K562 (cell line): ENCODE measurements around the gene BGN. TPM values are rescaled to one million over a fixed set of nuclear protein-coding genes. Genes with fewer than 3 reads are reported as not detected.

ENCODE experiments used
- CCAR2 ChIP-seq: fragments of 200-400 bp; formaldehyde crosslinking; IDR thresholded peaks from 2 replicates; pipeline ENCODE4 v1.6.1; 2017; ENCODE audit warnings: mild to moderate bottlenecking, low read depth, low read length
- ESRRB ChIP-seq: fragments of 250-450 bp; sonication (Bioruptor Pico); IDR thresholded peaks from 2 replicates; pipeline ENCODE4 v1.5.0; 2020; ENCODE audit warnings: mild to moderate bottlenecking, moderate library complexity, borderline replicate concordance
- ILF3 ChIP-seq: fragments of 450-650 bp; IDR thresholded peaks from 2 replicates; pipeline ENCODE4 v1.6.1; 2018; ENCODE audit warnings: antibody characterized with exemption, mild to moderate bottlenecking, moderate library complexity, borderline replicate concordance
- RBM14 ChIP-seq: fragments of 200-400 bp; formaldehyde crosslinking; IDR thresholded peaks from 2 replicates; pipeline ENCODE4 v1.6.1; 2018; ENCODE audit warnings: low read depth, mild to moderate bottlenecking, low read length, moderate library complexity, borderline replicate concordance; ENCODE audit not compliant: insufficient read depth
- STAT6 ChIP-seq: sonication (generic); formaldehyde crosslinking; IDR thresholded peaks from 2 replicates; pipeline ENCODE4 v1.8.1; 2023; ENCODE audit warnings: mild to moderate bottlenecking, missing genetic modification reagents
- TCF15 ChIP-seq: fragments of 250-450 bp; sonication (Bioruptor Pico); IDR thresholded peaks from 2 replicates; pipeline ENCODE4 v1.8.0; 2022; ENCODE audit warnings: moderate library complexity, mild to moderate bottlenecking, inconsistent platforms
- XRCC4 ChIP-seq: IDR thresholded peaks from one replicate; pipeline ENCODE4 v1.6.1; 2011; ENCODE audit not compliant: insufficient read depth, insufficient read length; ENCODE audit errors: extremely low read depth
- polyA plus RNA-seq, 8 experiments: library from polyadenylated mRNA; depleted of rRNA in 4 of 8; stranded (reverse) in 5 of 8; unstranded in 3 of 8; fragments of >200 nt; fragmentation: Nextera tagmentation in 2 of 8; fragmentation: Illumina TruSeq in 1 of 8; extraction: Ambion mirVana in 2 of 8; extraction: Trizol in 1 of 8; gene quantifications; 2 replicates each; pipeline versions ENCODE4 v1.2.1 to v1.2.3, GENCODE V29; 2011 to 2014; ENCODE audit warnings: inconsistent platforms in 1 of 8, missing spikeins in 1 of 8
- total RNA-seq, 7 experiments: library from RNA; depleted of rRNA in 6 of 7; stranded (reverse); fragments of >200 nt in 6 of 7; fragmentation: Illumina TruSeq in 2 of 7; extraction: Trizol in 2 of 7; gene quantifications; 2 replicates each; pipeline versions ENCODE4 v1.2.1 to v1.2.3, GENCODE V29; 2011 to 2021; ENCODE audit warnings: low replicate concordance in 1 of 7

Gene BGN
- total and polyA plus RNA-seq, 9 of the 15 experiments (the other 6 are each of a cell fraction or from before 2014, with no cell fraction given): 0.11 TPM; not detected in 8

- TF ChIP-seq STAT6 (CRISPR knock-in tag): no peak
- no peak for TF ChIP-seq RBM14
- no peak for TF ChIP-seq TCF15 (CRISPR knock-in tag)
- TF ChIP-seq ILF3: no peak
- TF ChIP-seq CCAR2: no peak
- no peak for TF ChIP-seq XRCC4
- no peak for TF ChIP-seq ESRRB (CRISPR knock-in tag)
Observed at GRCh38 chrX:153471663-153472280, 23.0 kb upstream of the BGN start (continued).
